OCI-LY1 (cell line): ENCODE results near the gene EGFL7.
"Not testable (repeated sequence)": the region's sequence is repeated elsewhere in the genome, so short reads cannot be mapped to it uniquely, and the experiment has no call there.

Experiments used
- H2AFZ ChIP-seq: fragments of 200-600 bp; sonication (generic), shearing (Covaris generic); 2 replicates; pipeline ENCODE4 v1.6.0; 2014; ENCODE audit warnings: antibody characterized with exemption, mild to moderate bottlenecking, low read length
- H3F3A ChIP-seq: fragments of 200-600 bp; sonication (generic), shearing (Covaris generic); 2 replicates; pipeline ENCODE4 v1.6.0; 2014; ENCODE audit warnings: mild to moderate bottlenecking, antibody characterized with exemption, low read length, moderate library complexity; ENCODE audit not compliant: insufficient read depth
- H3K27ac ChIP-seq: fragments of 200-600 bp; sonication (generic); 2 replicates; pipeline ENCODE4 v1.5.1; 2014; ENCODE audit warnings: low read length, mixed run types, mild to moderate bottlenecking, low read depth; ENCODE audit not compliant: poor library complexity, severe bottlenecking
- H3K27me3 ChIP-seq: fragments of 200-600 bp; sonication (generic); 2 replicates; pipeline ENCODE4 v1.6.0; 2014; ENCODE audit warnings: antibody characterized with exemption, mild to moderate bottlenecking, low read length, moderate library complexity; ENCODE audit not compliant: insufficient read depth
- H3K36me3 ChIP-seq: fragments of 200-600 bp; sonication (generic); 2 replicates; pipeline ENCODE4 v1.6.1; 2014; ENCODE audit warnings: mild to moderate bottlenecking, antibody characterized with exemption, low read length, moderate library complexity, mixed read lengths; ENCODE audit not compliant: insufficient read depth
- H3K4me1 ChIP-seq: fragments of 200-600 bp; sonication (generic); 2 replicates; pipeline ENCODE4 v1.5.1; 2014; ENCODE audit warnings: mild to moderate bottlenecking, low read length, moderate library complexity; ENCODE audit not compliant: insufficient read depth, severe bottlenecking
- H3K4me2 ChIP-seq: fragments of 200-600 bp; sonication (generic), shearing (Covaris generic); 2 replicates; pipeline ENCODE4 v1.6.1; 2014; ENCODE audit warnings: low read length
- H3K4me3 ChIP-seq: fragments of 200-600 bp; sonication (generic); 2 replicates; pipeline ENCODE4 v1.5.1; 2014; ENCODE audit warnings: low read length, low read depth, mild to moderate bottlenecking, mixed read lengths; ENCODE audit not compliant: poor library complexity, severe bottlenecking
- H3K79me2 ChIP-seq: fragments of 200-600 bp; shearing (Covaris generic); 2 replicates; pipeline ENCODE4 v1.6.1; 2016; ENCODE audit warnings: mixed run types, low read length, mixed read lengths; ENCODE audit not compliant: insufficient read depth
- H3K9ac ChIP-seq: fragments of 200-600 bp; sonication (generic), shearing (Covaris generic); 2 replicates; pipeline ENCODE4 v1.6.1; 2014; ENCODE audit warnings: mild to moderate bottlenecking, low read length, mixed read lengths
- H3K9me2 ChIP-seq: fragments of 200-600 bp; sonication (generic), shearing (Covaris generic); 2 replicates; pipeline ENCODE4 v1.6.1; 2014; ENCODE audit warnings: low read depth, mild to moderate bottlenecking, low read length, mixed read lengths
- H3K9me3 ChIP-seq: fragments of 200-600 bp; shearing (Covaris generic); 2 replicates; pipeline ENCODE4 v1.6.1; 2014; ENCODE audit warnings: low read length, mixed read lengths
- H4K20me1 ChIP-seq: fragments of 200-600 bp; sonication (generic), shearing (Covaris generic); 2 replicates; pipeline ENCODE4 v1.6.0; 2016; ENCODE audit warnings: mild to moderate bottlenecking, low read length; ENCODE audit not compliant: insufficient read depth
- EZH2 ChIP-seq: fragments of 200-600 bp; sonication (generic), shearing (Covaris generic); IDR thresholded peaks from 2 replicates; pipeline ENCODE4 v1.8.0; 2017; ENCODE audit warnings: borderline replicate concordance, mixed run types, mild to moderate bottlenecking, antibody characterized with exemption, low read length, moderate library complexity, mixed read lengths
- TF ChIP-seq, protein P1 (sequence below): fragments of 200-600 bp; sonication (generic), shearing (Covaris generic); IDR thresholded peaks from 2 replicates; pipeline ENCODE4 v1.5.1; 2017; ENCODE audit warnings: mild to moderate bottlenecking, antibody characterized with exemption, low read length, moderate library complexity, mixed read lengths

The EGFL7 gene

DNA sequence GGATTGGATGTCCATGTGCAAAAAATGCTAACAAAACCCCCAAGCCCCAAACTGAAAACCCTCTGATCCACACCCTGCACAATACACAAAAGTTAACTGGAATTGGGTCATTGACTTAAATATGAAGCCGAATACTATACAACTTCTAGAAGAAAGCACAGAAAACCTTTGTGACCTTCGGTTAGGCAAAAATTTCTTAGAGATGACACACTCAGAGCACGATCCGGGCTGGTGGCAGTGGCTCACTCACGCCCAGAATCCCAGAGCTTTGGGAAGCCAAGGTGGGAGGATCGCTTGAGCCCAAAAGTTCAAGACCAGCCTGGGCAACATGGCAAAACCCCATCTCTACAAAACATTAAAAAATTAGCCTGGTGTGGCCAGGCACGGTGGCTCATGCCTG is 47.8 kb downstream of the EGFL7 start:
- no peaks in the 10 kb centered on the region for H3K9me2 ChIP-seq
- H3K4me1 ChIP-seq, result no peaks in the 10 kb centered on the region
- H4K20me1 ChIP-seq, result no peaks in the 10 kb centered on the region
- H3K4me2 ChIP-seq, result no peak overlapping the region
- H3K27me3 ChIP-seq, result peaks cover 11% of the 10 kb centered on the region; the same call in 1 of the 2 replicates
- no peaks in the 10 kb centered on the region for H3K36me3 ChIP-seq
- TF ChIP-seq EZH2, result no peak
- TF ChIP-seq, protein P1, sequence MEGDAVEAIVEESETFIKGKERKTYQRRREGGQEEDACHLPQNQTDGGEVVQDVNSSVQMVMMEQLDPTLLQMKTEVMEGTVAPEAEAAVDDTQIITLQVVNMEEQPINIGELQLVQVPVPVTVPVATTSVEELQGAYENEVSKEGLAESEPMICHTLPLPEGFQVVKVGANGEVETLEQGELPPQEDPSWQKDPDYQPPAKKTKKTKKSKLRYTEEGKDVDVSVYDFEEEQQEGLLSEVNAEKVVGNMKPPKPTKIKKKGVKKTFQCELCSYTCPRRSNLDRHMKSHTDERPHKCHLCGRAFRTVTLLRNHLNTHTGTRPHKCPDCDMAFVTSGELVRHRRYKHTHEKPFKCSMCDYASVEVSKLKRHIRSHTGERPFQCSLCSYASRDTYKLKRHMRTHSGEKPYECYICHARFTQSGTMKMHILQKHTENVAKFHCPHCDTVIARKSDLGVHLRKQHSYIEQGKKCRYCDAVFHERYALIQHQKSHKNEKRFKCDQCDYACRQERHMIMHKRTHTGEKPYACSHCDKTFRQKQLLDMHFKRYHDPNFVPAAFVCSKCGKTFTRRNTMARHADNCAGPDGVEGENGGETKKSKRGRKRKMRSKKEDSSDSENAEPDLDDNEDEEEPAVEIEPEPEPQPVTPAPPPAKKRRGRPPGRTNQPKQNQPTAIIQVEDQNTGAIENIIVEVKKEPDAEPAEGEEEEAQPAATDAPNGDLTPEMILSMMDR, result no peak
- H3K27ac ChIP-seq, result no peak overlapping the region
- no peaks in the 10 kb centered on the region for H3K9me3 ChIP-seq
- H3K9ac ChIP-seq, result no peak overlapping the region
- no peak overlapping the region for H2AFZ ChIP-seq
- H3F3A ChIP-seq, result no peaks in the 10 kb centered on the region
- H3K79me2 ChIP-seq, result no peaks in the 10 kb centered on the region
- H3K4me3 ChIP-seq, result no peak overlapping the region

DNA sequence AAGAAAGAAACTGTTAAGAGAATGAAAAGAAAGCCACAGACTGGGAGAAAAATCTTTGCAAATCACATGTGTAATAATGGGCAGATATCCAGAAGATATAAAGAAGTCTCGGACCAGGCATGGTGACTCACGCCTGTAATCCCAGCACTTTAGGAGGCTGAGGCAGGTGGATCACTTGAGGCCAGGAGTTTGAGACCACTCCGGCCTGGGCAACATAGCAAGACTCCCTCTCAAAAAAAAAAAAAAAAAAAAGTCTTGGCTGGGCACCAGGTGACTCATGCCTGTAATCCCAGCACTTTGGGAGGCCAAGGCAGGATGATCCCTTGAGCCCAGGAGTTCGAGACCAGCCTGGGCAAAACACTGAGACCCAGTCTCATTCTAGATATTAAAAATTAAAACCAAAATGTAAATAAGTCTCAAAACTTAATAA is 48.5 kb downstream of the EGFL7 start:
- H3K27ac ChIP-seq, H2AFZ ChIP-seq, H4K20me1 ChIP-seq, H3K9me3 ChIP-seq, H3K4me1 ChIP-seq, H3K9ac ChIP-seq, H3K79me2 ChIP-seq, H3K9me2 ChIP-seq, H3K4me2 ChIP-seq, H3K4me3 ChIP-seq, H3K36me3 ChIP-seq, H3F3A ChIP-seq: not testable (repeated sequence)
- H3K27me3 ChIP-seq, result peaks cover 10% of the 10 kb centered on the region; the same call in 1 of the 2 replicates

DNA sequence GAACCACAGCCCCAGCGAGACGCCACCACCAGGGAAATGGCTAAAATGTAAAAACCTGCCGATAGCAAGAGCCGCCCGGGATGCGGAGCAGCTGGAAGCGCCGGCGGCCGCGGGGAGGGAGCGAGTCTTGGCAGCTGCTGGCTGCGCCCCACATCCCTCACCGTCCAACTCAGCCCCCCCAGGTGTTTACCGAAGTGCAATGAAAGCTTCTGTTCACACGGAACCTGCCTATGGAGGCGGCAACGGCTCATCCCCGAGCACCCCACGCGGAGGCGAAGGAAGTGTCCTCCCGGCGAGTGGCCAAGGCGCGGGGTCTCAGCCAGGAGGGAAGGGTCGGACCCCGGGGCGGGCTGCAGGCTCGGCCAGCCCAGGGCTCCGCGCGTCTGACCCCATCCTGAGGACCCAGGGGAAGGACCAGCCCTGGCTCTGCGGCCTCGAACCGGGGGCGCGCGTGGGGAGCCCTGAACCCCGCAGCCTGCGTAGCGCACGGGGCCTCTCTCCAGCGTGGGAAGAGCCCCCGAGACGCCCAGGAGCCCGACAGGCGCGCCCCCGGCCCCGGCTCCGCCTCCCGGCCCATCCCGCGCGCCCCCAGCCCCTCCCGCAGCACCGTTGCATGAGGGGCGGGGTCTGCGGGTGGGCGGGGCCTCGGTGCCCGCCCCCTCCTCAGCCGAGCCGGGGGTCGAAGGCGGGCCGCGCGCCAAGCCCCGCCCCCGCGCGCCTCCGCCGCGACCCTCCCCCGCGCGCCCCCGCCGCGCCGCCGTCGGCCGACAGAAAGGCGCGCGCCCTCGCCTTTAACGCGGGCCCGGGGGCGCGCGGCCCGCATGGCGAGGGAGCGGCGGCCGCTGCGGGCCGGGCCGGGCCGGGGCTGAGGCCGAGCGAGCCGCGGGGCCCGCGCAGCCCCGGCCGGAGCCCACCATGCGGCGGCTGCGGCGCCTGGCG is 49.3 kb downstream of the EGFL7 start, which contains the start of gene DIPK1B:
DIPK1B (plus strand) TSS at position 822 of the 939 bp plus-strand sequence; CDS start at position 916, 94 bp downstream.
- Histone ChIP-seq H3K9ac (peak within 1 kb of the TSS; percentile 19; the same call in 1 of the 2 replicates), H3K9me3 (no peaks in the 10 kb centered on the region), H3K79me2 (no peaks in the 10 kb centered on the region), H3K9me2 (no peaks in the 10 kb centered on the region), H3K36me3 (no peaks in the 10 kb centered on the region), H2AFZ (no peak within 1 kb of the TSS), H3K27ac (no peak within 1 kb of the TSS), H3K4me3 (peak within 1 kb of the TSS; percentile 48), H3K4me2 (peak within 1 kb of the TSS; percentile 48), H3K4me1 (no peaks in the 10 kb centered on the region), H4K20me1 (no peaks in the 10 kb centered on the region), H3F3A (no peaks in the 10 kb centered on the region), H3K27me3 (peaks cover 10% of the 10 kb centered on the region; the same call in 1 of the 2 replicates)
- TF ChIP-seq EZH2, result no peak
- TF ChIP-seq, protein P1, result no peak
